K562 (cell line): ENCODE measurements around the gene NUDT6. TPM values are rescaled to one million over a fixed set of nuclear protein-coding genes. Genes with fewer than 3 reads are reported as not detected.

Source experiments
- ADNP ChIP-seq: fragments of 200-800 bp; sonication (Bioruptor generic); IDR thresholded peaks from 2 replicates; pipeline ENCODE4 v1.6.1; 2016; ENCODE audit warnings: missing genetic modification characterization, missing compliant biosample characterization
- ATF4 ChIP-seq: fragments of 450-650 bp; formaldehyde crosslinking; IDR thresholded peaks from 2 replicates; pipeline ENCODE4 v1.4.0; 2022; ENCODE audit warnings: mild to moderate bottlenecking, moderate library complexity
- DEAF1 ChIP-seq: fragments of 450-650 bp; formaldehyde crosslinking; IDR thresholded peaks from 2 replicates; pipeline ENCODE4 v1.4.0; 2020; ENCODE audit warnings: mild to moderate bottlenecking, moderate library complexity
- EZH2 ChIP-seq: IDR thresholded peaks from 2 replicates; pipeline ENCODE4 v1.6.1; 2012; ENCODE audit warnings: low read depth, mild to moderate bottlenecking, inconsistent platforms, low read length, borderline replicate concordance
- FOXP1 ChIP-seq: sonication (generic); formaldehyde crosslinking; IDR thresholded peaks from 2 replicates; pipeline ENCODE4 v1.8.0; 2022; ENCODE audit warnings: mild to moderate bottlenecking, missing genetic modification reagents
- FOXP4 ChIP-seq: sonication (generic); formaldehyde crosslinking; IDR thresholded peaks from 2 replicates; pipeline ENCODE4 v1.8.0; 2022; ENCODE audit warnings: mild to moderate bottlenecking, missing genetic modification reagents, borderline replicate concordance
- GABPB2 ChIP-seq: fragments of 250-450 bp; sonication (Bioruptor Pico); conservative IDR thresholded peaks from 2 replicates; pipeline ENCODE4 v1.5.1; 2021; ENCODE audit warnings: mild to moderate bottlenecking
- IFI16 ChIP-seq: fragments of 250-450 bp; sonication (Bioruptor Pico); IDR thresholded peaks from 2 replicates; pipeline ENCODE4 v2.1.2; 2022; ENCODE audit warnings: mild to moderate bottlenecking, inconsistent platforms
- MITF ChIP-seq: IDR thresholded peaks from 2 replicates; pipeline ENCODE4 v1.6.1; 2014; ENCODE audit warnings: antibody characterized with exemption
- PCBP1 ChIP-seq: fragments of 200-400 bp; formaldehyde crosslinking; IDR thresholded peaks from 2 replicates; pipeline ENCODE4 v1.6.1; 2018; ENCODE audit warnings: mild to moderate bottlenecking, low read depth, low read length; ENCODE audit not compliant: poor library complexity, severe bottlenecking
- RAD51 ChIP-seq: fragments of 450-650 bp; IDR thresholded peaks from 2 replicates; pipeline ENCODE4 v1.7.1; 2016; ENCODE audit warnings: low read depth, mild to moderate bottlenecking, borderline replicate concordance
- SAP30 ChIP-seq: fragments of 200-600 bp; sonication (generic); IDR thresholded peaks from 2 replicates; pipeline ENCODE4 v1.6.1; 2012; ENCODE audit warnings: borderline replicate concordance, low read depth, mild to moderate bottlenecking, moderate library complexity, low read length, control low read depth, inconsistent platforms; ENCODE audit not compliant: insufficient read depth, poor library complexity, severe bottlenecking
- SP1 ChIP-seq: sonication (generic); formaldehyde crosslinking; IDR thresholded peaks from 2 replicates; pipeline ENCODE4 v1.8.1; 2022; ENCODE audit warnings: mild to moderate bottlenecking, missing genetic modification reagents
- ZBTB9 ChIP-seq: fragments of 450-650 bp; formaldehyde crosslinking; IDR thresholded peaks from 2 replicates; pipeline ENCODE4 v1.4.0; 2020; ENCODE audit warnings: mild to moderate bottlenecking, moderate library complexity
- ZKSCAN3 ChIP-seq: fragments of 250-450 bp; sonication (Bioruptor Pico); IDR thresholded peaks from 2 replicates; pipeline ENCODE4 v1.4.0; 2020
- ZNF124 ChIP-seq: sonication (generic); formaldehyde crosslinking; IDR thresholded peaks from 2 replicates; pipeline ENCODE4 v1.8.1; 2022; ENCODE audit warnings: missing genetic modification reagents
- ZNF431 ChIP-seq: sonication (generic); formaldehyde crosslinking; IDR thresholded peaks from 2 replicates; pipeline ENCODE4 v1.8.0; 2022; ENCODE audit warnings: mild to moderate bottlenecking, missing genetic modification reagents
- ZNF511 ChIP-seq: sonication (generic); formaldehyde crosslinking; IDR thresholded peaks from 2 replicates; pipeline ENCODE4 v1.8.0; 2022; ENCODE audit warnings: mild to moderate bottlenecking, missing genetic modification reagents
- ZNF589 ChIP-seq: fragments of 200-800 bp; sonication (Bioruptor generic); IDR thresholded peaks from 2 replicates; pipeline ENCODE4 v1.6.1; 2016; ENCODE audit warnings: low read depth, missing genetic modification characterization, missing compliant biosample characterization
- polyA plus RNA-seq, 8 experiments: library from polyadenylated mRNA; depleted of rRNA in 4 of 8; stranded (reverse) in 5 of 8; unstranded in 3 of 8; fragments of >200 nt; fragmentation: Nextera tagmentation in 2 of 8; fragmentation: Illumina TruSeq in 1 of 8; extraction: Ambion mirVana in 2 of 8; extraction: Trizol in 1 of 8; gene quantifications; 2 replicates each; pipeline versions ENCODE4 v1.2.1 to v1.2.3, GENCODE V29; 2011 to 2014; ENCODE audit warnings: inconsistent platforms in 1 of 8, missing spikeins in 1 of 8
- total RNA-seq, 7 experiments: library from RNA; depleted of rRNA in 6 of 7; stranded (reverse); fragments of >200 nt in 6 of 7; fragmentation: Illumina TruSeq in 2 of 7; extraction: Trizol in 2 of 7; gene quantifications; 2 replicates each; pipeline versions ENCODE4 v1.2.1 to v1.2.3, GENCODE V29; 2011 to 2021; ENCODE audit warnings: low replicate concordance in 1 of 7

NUDT6 gene
- total and polyA plus RNA-seq, 9 of the 15 experiments (the other 6 are each of a cell fraction or from before 2014, with no cell fraction given) = 9.4 to 18.1 (median 13.4) TPM

- 0 out of 2 replicates have a peak, but pooled peaks have one; percentile 1 for TF ChIP-seq MITF
- no peak for TF ChIP-seq ZNF589 (CRISPR knock-in tag)
- TF ChIP-seq FOXP1 = peak; percentile 11; the same call in 1 of the 2 replicates
- TF ChIP-seq ZNF511 (CRISPR knock-in tag) = peak; percentile 16
- TF ChIP-seq ZNF431 (CRISPR knock-in tag) = peak; percentile 65; the same call in 1 of the 2 replicates
- TF ChIP-seq EZH2 = no peak
- no peak for TF ChIP-seq FOXP4 (CRISPR knock-in tag)
- TF ChIP-seq ADNP (tag) = no peak
- no peak for TF ChIP-seq ZKSCAN3
- no peak for TF ChIP-seq ATF4 (CRISPR knock-in tag)
- TF ChIP-seq PCBP1 = peak; percentile 41
- TF ChIP-seq ZNF124 (CRISPR knock-in tag) = no peak
- no peak for TF ChIP-seq DEAF1 (CRISPR knock-in tag)
- TF ChIP-seq IFI16 (CRISPR knock-in tag) = no peak
- no peak for TF ChIP-seq SP1
- TF ChIP-seq ZBTB9 (CRISPR knock-in tag) = no peak
- no peak for TF ChIP-seq RAD51
- TF ChIP-seq SAP30 = no peak
- no peak for TF ChIP-seq GABPB2 (CRISPR knock-in tag)
Observed at GRCh38 chr4:122921971-122922876, at the start of gene NUDT6 (continued).
